Endodermal cell (in vitro differentiated cells): ENCODE data around the gene MAPK1. TPM values are rescaled to one million over a fixed set of nuclear protein-coding genes. Genes with fewer than 3 reads are reported as not detected.

Experiments used
- DNase-seq: peaks from one replicate; pipeline ENCODE4 v3.0.0-alpha.2; 2017
- H3K27ac ChIP-seq: 2 replicates; pipeline ENCODE4 v1.5.1; 2013; ENCODE audit warnings: mild to moderate bottlenecking, low read depth, low read length, moderate library complexity
- H3K27me3 ChIP-seq: 2 replicates; pipeline ENCODE4 v1.6.1; 2013; ENCODE audit warnings: mild to moderate bottlenecking, low read length, moderate library complexity; ENCODE audit not compliant: insufficient read depth, control insufficient read depth, poor library complexity, severe bottlenecking
- H3K36me3 ChIP-seq: 2 replicates; pipeline ENCODE4 v1.7.0; 2013; ENCODE audit warnings: mild to moderate bottlenecking, low read length, moderate library complexity; ENCODE audit not compliant: control insufficient read depth, insufficient read depth
- H3K4me1 ChIP-seq: one replicate; pipeline ENCODE4 v1.7.0; 2013; ENCODE audit warnings: low read length; ENCODE audit not compliant: control insufficient read depth, insufficient read depth
- H3K4me3 ChIP-seq: 2 replicates; pipeline ENCODE4 v1.5.1; 2013; ENCODE audit warnings: mild to moderate bottlenecking, low read length, moderate library complexity
- H3K9ac ChIP-seq: 2 replicates; pipeline ENCODE4 v1.6.1; 2013; ENCODE audit warnings: mild to moderate bottlenecking, low read length, moderate library complexity; ENCODE audit not compliant: poor library complexity, severe bottlenecking; ENCODE audit errors: extremely low read depth
- H3K9me3 ChIP-seq: 2 replicates; pipeline ENCODE4 v1.6.1; 2013; ENCODE audit warnings: mild to moderate bottlenecking, low read length, moderate library complexity; ENCODE audit not compliant: control insufficient read depth
- H3K27ac Mint-ChIP-seq: 2 replicates; pipeline ENCODE4 v1.8.0; 2020; ENCODE audit warnings: mixed read lengths
- H3K27me3 Mint-ChIP-seq: 2 replicates; pipeline ENCODE4 v1.8.0; 2021; ENCODE audit warnings: mild to moderate bottlenecking, mixed read lengths; ENCODE audit not compliant: insufficient read depth
- H3K36me3 Mint-ChIP-seq: 2 replicates; pipeline ENCODE4 v1.8.0; 2020; ENCODE audit warnings: low read depth, mixed read lengths
- H3K4me1 Mint-ChIP-seq: 2 replicates; pipeline ENCODE4 v1.8.0; 2020; ENCODE audit warnings: mixed read lengths
- H3K4me3 Mint-ChIP-seq: 2 replicates; pipeline ENCODE4 v1.8.0; 2020; ENCODE audit warnings: mild to moderate bottlenecking, moderate library complexity, mixed read lengths
- H3K9me3 Mint-ChIP-seq: 2 replicates; pipeline ENCODE4 v1.8.0; 2020; ENCODE audit warnings: mild to moderate bottlenecking, mixed read lengths
- WGBS, 2 experiments: methylation state at CpG; one replicate each; pipeline versions ENCODE4 v1.1.5 to v1.1.7; 2013; ENCODE audit warnings: missing lambda C conversion rate in 2 of 2, mixed read lengths in 1 of 2; ENCODE audit not compliant: insufficient coverage in 1 of 2, insufficient read length in 1 of 2; 5-methylcytosine and 5-hydroxymethylcytosine counted together
- total RNA-seq, 2 donors: library from RNA; stranded (reverse); fragmentation: NEBNext Ultra II Directional in 1 of 2; extraction: Animal tissue kit (Norgen Biotek cat#: 25700) in 1 of 2; gene quantifications; 2 replicates in 1 of 2; 3 replicates in 1 of 2; pipeline ENCODE4 v1.2.1, GENCODE V29; 2021
- TF ChIP-seq, protein P1 (sequence below): fragments of 200-600 bp; sonication (generic); conservative IDR thresholded peaks from 2 replicates; pipeline ENCODE4 v1.5.0; 2021; ENCODE audit warnings: antibody characterized with exemption, mild to moderate bottlenecking

Gene MAPK1
- total RNA-seq, 2 donors from 2014 or later = 76.8 to 78.6 TPM

DNA sequence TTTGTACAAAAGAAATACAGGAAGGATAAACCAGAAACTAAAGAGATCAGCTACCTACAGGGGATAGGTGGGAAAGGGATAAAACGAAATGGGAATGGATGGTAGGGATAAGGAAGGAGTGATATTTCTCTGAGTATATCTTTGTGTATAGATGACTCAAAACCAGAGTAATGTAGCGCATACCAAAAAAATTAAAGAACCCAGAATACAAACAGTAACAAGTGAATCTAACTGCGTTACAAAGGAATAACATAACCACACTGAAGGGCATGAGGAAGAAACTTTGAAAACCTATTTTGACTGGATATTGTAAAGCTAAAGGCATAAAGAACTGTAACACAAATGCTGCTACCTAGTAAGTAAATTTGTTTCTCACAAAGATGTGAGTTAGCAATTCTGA lies 37.9 kb downstream of the MAPK1 start:
- TF ChIP-seq, protein P1, sequence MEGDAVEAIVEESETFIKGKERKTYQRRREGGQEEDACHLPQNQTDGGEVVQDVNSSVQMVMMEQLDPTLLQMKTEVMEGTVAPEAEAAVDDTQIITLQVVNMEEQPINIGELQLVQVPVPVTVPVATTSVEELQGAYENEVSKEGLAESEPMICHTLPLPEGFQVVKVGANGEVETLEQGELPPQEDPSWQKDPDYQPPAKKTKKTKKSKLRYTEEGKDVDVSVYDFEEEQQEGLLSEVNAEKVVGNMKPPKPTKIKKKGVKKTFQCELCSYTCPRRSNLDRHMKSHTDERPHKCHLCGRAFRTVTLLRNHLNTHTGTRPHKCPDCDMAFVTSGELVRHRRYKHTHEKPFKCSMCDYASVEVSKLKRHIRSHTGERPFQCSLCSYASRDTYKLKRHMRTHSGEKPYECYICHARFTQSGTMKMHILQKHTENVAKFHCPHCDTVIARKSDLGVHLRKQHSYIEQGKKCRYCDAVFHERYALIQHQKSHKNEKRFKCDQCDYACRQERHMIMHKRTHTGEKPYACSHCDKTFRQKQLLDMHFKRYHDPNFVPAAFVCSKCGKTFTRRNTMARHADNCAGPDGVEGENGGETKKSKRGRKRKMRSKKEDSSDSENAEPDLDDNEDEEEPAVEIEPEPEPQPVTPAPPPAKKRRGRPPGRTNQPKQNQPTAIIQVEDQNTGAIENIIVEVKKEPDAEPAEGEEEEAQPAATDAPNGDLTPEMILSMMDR = no peak
- peaks cover 16% of the 10 kb centered on the region for H3K4me1 Mint-ChIP-seq
- no peak overlapping the region for H3K27ac ChIP-seq
- no peaks in the 10 kb centered on the region for H3K27me3 ChIP-seq
- H3K27ac Mint-ChIP-seq = no peak overlapping the region
- 88 to 100% methylated on average over 3 of the region's 3 CpGs for WGBS, 2 experiments
- H3K9me3 ChIP-seq = no peaks in the 10 kb centered on the region
- no peaks in the 10 kb centered on the region for H3K4me1 ChIP-seq
- no peak for DNase-seq
- H3K36me3 Mint-ChIP-seq = no peaks in the 10 kb centered on the region
- H3K4me3 Mint-ChIP-seq = no peak overlapping the region
- peaks cover 6% of the 10 kb centered on the region for H3K36me3 ChIP-seq
- H3K27me3 Mint-ChIP-seq = no peaks in the 10 kb centered on the region
- H3K4me3 ChIP-seq = no peak overlapping the region
- no peaks in the 10 kb centered on the region for H3K9me3 Mint-ChIP-seq
- H3K9ac ChIP-seq = no peak overlapping the region

DNA sequence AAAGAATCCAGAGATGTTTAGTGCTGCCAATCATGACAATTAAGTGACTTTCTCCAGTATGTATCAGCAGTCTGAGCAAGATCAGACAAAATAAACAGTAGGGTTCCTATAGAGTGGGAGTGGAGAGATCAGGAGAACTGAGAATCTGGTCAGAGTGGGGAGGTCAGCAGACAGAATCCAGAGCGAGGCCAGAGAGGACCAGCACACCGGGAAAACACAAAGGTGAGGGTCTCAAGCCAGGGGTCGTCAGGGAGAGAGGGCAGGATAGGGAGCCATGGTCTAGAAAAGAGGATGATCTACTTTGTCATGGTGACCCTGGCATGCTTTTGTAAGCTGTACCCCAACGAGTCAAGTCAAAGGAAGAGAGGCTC lies 39.2 kb downstream of the MAPK1 start:
- Histone ChIP-seq H3K9me3 (no peaks in the 10 kb centered on the region), H3K27ac (no peak overlapping the region), H3K4me3 (no peak overlapping the region), H3K4me1 (no peaks in the 10 kb centered on the region), H3K27me3 (no peaks in the 10 kb centered on the region), H3K36me3 (peaks cover 6% of the 10 kb centered on the region), H3K9ac (no peak overlapping the region)
- DNase-seq = no peak
- no peaks in the 10 kb centered on the region for H3K9me3 Mint-ChIP-seq
- TF ChIP-seq, protein P1 = no peak
- no peak overlapping the region for H3K4me3 Mint-ChIP-seq
- H3K27ac Mint-ChIP-seq = no peak overlapping the region
- WGBS, 2 experiments = 87 to 100% methylated on average over 4 of the region's 4 CpGs
- H3K27me3 Mint-ChIP-seq = no peaks in the 10 kb centered on the region
- H3K36me3 Mint-ChIP-seq = no peaks in the 10 kb centered on the region
- H3K4me1 Mint-ChIP-seq = peaks cover 16% of the 10 kb centered on the region

DNA sequence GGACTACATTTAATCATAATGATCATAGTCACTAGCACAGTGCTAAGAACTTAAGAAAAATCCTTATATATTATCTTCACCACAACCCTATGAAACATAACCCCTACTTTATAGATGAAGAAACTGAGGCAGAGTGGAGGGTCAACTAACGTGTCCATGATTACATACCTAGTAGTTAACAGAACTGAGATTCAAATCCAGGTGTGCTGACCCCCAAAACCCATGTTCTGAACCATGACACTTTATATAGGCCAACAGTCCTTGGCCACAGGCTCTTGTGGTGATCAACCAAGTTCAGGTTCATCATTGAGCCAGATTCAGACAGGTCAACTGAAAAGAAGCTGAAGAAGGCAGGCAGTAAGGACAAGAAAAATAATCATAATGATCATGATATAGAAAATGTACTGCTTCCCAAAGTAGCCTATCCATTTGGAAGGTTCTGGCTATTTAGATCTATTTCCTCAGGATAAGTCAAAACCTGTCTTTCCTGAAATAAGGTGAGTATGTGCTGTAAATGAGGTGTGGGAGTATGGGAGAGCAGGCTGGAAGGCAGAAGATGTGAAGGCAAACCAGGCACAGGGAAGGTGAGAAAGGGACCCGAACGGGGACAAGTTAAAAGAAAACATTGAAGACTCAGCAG lies 39.7 kb downstream of the MAPK1 start:
- Histone ChIP-seq H3K27ac (no peak overlapping the region), H3K9ac (no peak overlapping the region), H3K4me3 (no peak overlapping the region), H3K9me3 (no peaks in the 10 kb centered on the region), H3K36me3 (peaks cover 6% of the 10 kb centered on the region), H3K27me3 (no peaks in the 10 kb centered on the region), H3K4me1 (no peaks in the 10 kb centered on the region)
- Mint-ChIP-seq H3K36me3 (no peaks in the 10 kb centered on the region), H3K27ac (no peak overlapping the region), H3K27me3 (no peaks in the 10 kb centered on the region), H3K4me3 (no peak overlapping the region), H3K4me1 (peaks cover 14% of the 10 kb centered on the region), H3K9me3 (no peaks in the 10 kb centered on the region)
- no peak for DNase-seq
- whole genome bisulfite sequencing, 2 experiments = 90 to 91% methylated on average over 2 to 3 of the region's 3 CpGs
- TF ChIP-seq, protein P1 = no peak
